PC-9 (cell line): ENCODE results near the gene GZF1. TPM values are rescaled to one million over a fixed set of nuclear protein-coding genes. Genes with fewer than 3 reads are reported as not detected.

Experiments used
- BruUV-seq: library from RNA; stranded (reverse); fragments of 400-500 nt; replicated peaks from 2 replicates; lab custom pipeline; 2021; lab: Mats Ljungman, UMichigan
- CTCF ChIA-PET: fragments of 300-600 bp; sonication (Branson Sonifier 250); formaldehyde crosslinking; loops from one replicate; lab custom pipeline; 2022; ENCODE audit warnings: antibody characterized with exemption; lab: Charles Lee
- POLR2A ChIA-PET: fragments of 300-600 bp; sonication (Branson Sonifier 250); formaldehyde crosslinking; loops from one replicate; lab custom pipeline; 2022; ENCODE audit warnings: antibody characterized with exemption; ENCODE audit not compliant: unreplicated experiment; lab: Charles Lee
- DNase-seq, 2 experiments: peaks; one replicate each; pipeline versions ENCODE4 v3.0.0 to v3.0.0-alpha.2; 2015 to 2022; ENCODE audit warnings: mixed read lengths in 1 of 2
- H2AFZ ChIP-seq: fragments of 200-600 bp; sonication (generic); 2 replicates; pipeline ENCODE4 v1.8.1; 2017; ENCODE audit warnings: antibody characterized with exemption
- H3F3A ChIP-seq: fragments of 200-600 bp; sonication (generic); 2 replicates; pipeline ENCODE4 v1.8.1; 2017; ENCODE audit warnings: antibody characterized with exemption, mild to moderate bottlenecking, low read depth; ENCODE audit not compliant: insufficient read depth
- H3K27ac ChIP-seq: fragments of 200-600 bp; sonication (generic); 2 replicates; pipeline ENCODE4 v1.6.1; 2016; ENCODE audit warnings: mixed run types
- H3K27me3 ChIP-seq: fragments of 200-600 bp; sonication (generic); 2 replicates; pipeline ENCODE4 v1.6.1; 2016; ENCODE audit warnings: low read depth, mixed run types; ENCODE audit not compliant: insufficient read depth
- H3K36me3 ChIP-seq: fragments of 200-600 bp; sonication (generic); 2 replicates; pipeline ENCODE4 v1.6.1; 2016; ENCODE audit warnings: low read depth, mixed run types
- H3K4me1 ChIP-seq: fragments of 200-600 bp; sonication (generic); replicated peaks from 2 replicates; pipeline ENCODE4 v1.6.1; 2016; ENCODE audit warnings: mixed run types; ENCODE audit not compliant: insufficient read depth
- H3K4me2 ChIP-seq: fragments of 200-600 bp; sonication (generic); 2 replicates; pipeline ENCODE4 v1.6.1; 2017; ENCODE audit warnings: mixed run types
- H3K4me3 ChIP-seq: fragments of 200-600 bp; sonication (generic); 2 replicates; pipeline ENCODE4 v1.6.1; 2016; ENCODE audit warnings: mixed run types
- H3K79me2 ChIP-seq: fragments of 200-600 bp; sonication (generic); 2 replicates; pipeline ENCODE4 v1.6.1; 2017; ENCODE audit warnings: low read depth, mixed run types
- H3K9me2 ChIP-seq: fragments of 200-600 bp; sonication (generic); 2 replicates; pipeline ENCODE4 v1.8.1; 2017; ENCODE audit warnings: mild to moderate bottlenecking; ENCODE audit not compliant: insufficient read depth
- H3K9me3 ChIP-seq: fragments of 200-600 bp; sonication (generic); 2 replicates; pipeline ENCODE4 v1.8.1; 2016; ENCODE audit warnings: low read depth; ENCODE audit not compliant: insufficient read depth
- H4K20me1 ChIP-seq: fragments of 200-600 bp; sonication (generic); 2 replicates; pipeline ENCODE4 v1.8.1; 2017; ENCODE audit not compliant: insufficient read depth
- EZH2 ChIP-seq: fragments of 200-600 bp; sonication (generic); IDR thresholded peaks from 2 replicates; pipeline ENCODE4 v1.8.0; 2017; ENCODE audit warnings: antibody characterized with exemption, low read depth
- intact Hi-C: fragments of 100-400 bp; cut with micrococcal nuclease; formaldehyde crosslinking; loops from one replicate; pipeline ENCODE4 v1.10.0; 2022; ENCODE audit not compliant: unreplicated experiment
- total RNA-seq: library from RNA; stranded (reverse); gene quantifications from 2 replicates; pipeline ENCODE4 v1.2.3, GENCODE V29; 2021
- TF ChIP-seq, protein P1 (sequence below): fragments of 200-600 bp; sonication (generic); conservative IDR thresholded peaks from 2 replicates; pipeline ENCODE4 v1.6.1; 2017; ENCODE audit warnings: mixed run types, antibody characterized with exemption, mild to moderate bottlenecking, moderate library complexity

GZF1 gene
- total RNA-seq, 1 experiment from 2014 or later, result 8.1 TPM

- ChIA-PET POLR2A (interaction anchor here (0.6 to 0.7 kb wide), 4 partner anchors 8 to 304 kb away, joined by 3 to 8 read pairs (median 4); partner anchors contain the start of gene CST11), CTCF (interaction anchor here (0.5 to 1.5 kb wide), 3 partner anchors 8 to 522 kb away, joined by 3 to 13 read pairs (median 9); partner anchors contain the start of gene CST5)
- peak overlapping the region; percentile 99 for H3K4me2 ChIP-seq
- no peaks in the 10 kb centered on the region for H3K9me3 ChIP-seq
- H3K36me3 ChIP-seq, result 0 out of 2 replicates have a peak, but pooled peaks cover 13% of the 10 kb centered on the region
- H3K4me3 ChIP-seq, result peak overlapping the region; percentile 86
- H3K27me3 ChIP-seq, result no peaks in the 10 kb centered on the region
- H3K9me2 ChIP-seq, result no peaks in the 10 kb centered on the region
- peak; percentile 98 to 100 for DNase-seq
- H3K27ac ChIP-seq, result peak overlapping the region; percentile 90
- intact Hi-C loops, result loop anchor here (1.0 to 10.0 kb wide), 5 partner anchors 8 to 593 kb away; partner anchors contain the start of gene NXT1
- peaks cover 27% of the 10 kb centered on the region for H3F3A ChIP-seq
- TF ChIP-seq, protein P1, sequence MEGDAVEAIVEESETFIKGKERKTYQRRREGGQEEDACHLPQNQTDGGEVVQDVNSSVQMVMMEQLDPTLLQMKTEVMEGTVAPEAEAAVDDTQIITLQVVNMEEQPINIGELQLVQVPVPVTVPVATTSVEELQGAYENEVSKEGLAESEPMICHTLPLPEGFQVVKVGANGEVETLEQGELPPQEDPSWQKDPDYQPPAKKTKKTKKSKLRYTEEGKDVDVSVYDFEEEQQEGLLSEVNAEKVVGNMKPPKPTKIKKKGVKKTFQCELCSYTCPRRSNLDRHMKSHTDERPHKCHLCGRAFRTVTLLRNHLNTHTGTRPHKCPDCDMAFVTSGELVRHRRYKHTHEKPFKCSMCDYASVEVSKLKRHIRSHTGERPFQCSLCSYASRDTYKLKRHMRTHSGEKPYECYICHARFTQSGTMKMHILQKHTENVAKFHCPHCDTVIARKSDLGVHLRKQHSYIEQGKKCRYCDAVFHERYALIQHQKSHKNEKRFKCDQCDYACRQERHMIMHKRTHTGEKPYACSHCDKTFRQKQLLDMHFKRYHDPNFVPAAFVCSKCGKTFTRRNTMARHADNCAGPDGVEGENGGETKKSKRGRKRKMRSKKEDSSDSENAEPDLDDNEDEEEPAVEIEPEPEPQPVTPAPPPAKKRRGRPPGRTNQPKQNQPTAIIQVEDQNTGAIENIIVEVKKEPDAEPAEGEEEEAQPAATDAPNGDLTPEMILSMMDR, result no peak; the same call in 1 of the 2 replicates
- TF ChIP-seq EZH2, result no peak
- BruUV-seq, result no TSS peak
- peaks cover 29% of the 10 kb centered on the region for H3K4me1 ChIP-seq
- H4K20me1 ChIP-seq, result no peaks in the 10 kb centered on the region
- H2AFZ ChIP-seq, result peak overlapping the region; percentile 96
- H3K79me2 ChIP-seq, result peaks cover 26% of the 10 kb centered on the region
These were observed 4.0 kb upstream of the GZF1 start for GRCh38 chr20:23357767-23358562.

DNA sequence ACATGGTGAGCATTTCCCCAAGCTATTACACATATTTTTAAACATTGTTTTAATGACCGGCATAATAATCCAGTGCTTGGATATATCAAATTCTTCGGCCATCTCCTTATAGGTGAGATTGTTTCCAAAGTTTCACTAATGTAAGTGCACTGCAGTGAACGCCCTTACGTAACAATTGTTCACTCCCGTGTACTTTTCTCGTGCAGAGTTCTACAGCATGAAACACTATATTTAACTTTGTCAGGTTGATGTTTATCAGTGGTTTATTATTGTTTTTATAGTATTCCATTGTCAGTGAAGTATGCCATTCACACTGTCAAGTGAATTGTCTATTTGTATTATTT is 3.4 kb upstream of the GZF1 start:
- ChIA-PET POLR2A (interaction anchor here (0.6 to 0.7 kb wide), 2 partner anchors 94 to 305 kb away, joined by 4 read pairs; partner anchors contain the start of gene CST11), CTCF (interaction anchor here (0.5 to 1.5 kb wide), 2 partner anchors 9 to 521 kb away, joined by 9 to 13 read pairs; partner anchors contain the start of gene CST5)
- intact Hi-C loops, result loop anchor here (1.0 to 10.0 kb wide), 5 partner anchors 8 to 594 kb away; partner anchors contain the start of gene NXT1
- Histone ChIP-seq H3K9me3 (no peaks in the 10 kb centered on the region), H3K36me3 (0 out of 2 replicates have a peak, but pooled peaks cover 13% of the 10 kb centered on the region), H3K27me3 (no peaks in the 10 kb centered on the region), H3K4me2 (peak overlapping the region; percentile 97), H3F3A (peaks cover 27% of the 10 kb centered on the region), H4K20me1 (0 out of 2 replicates have a peak, but pooled peaks cover 1% of the 10 kb centered on the region), H3K9me2 (no peaks in the 10 kb centered on the region), H2AFZ (peak overlapping the region; percentile 82), H3K27ac (peak overlapping the region; percentile 71), H3K4me1 (peaks cover 35% of the 10 kb centered on the region), H3K79me2 (peaks cover 26% of the 10 kb centered on the region), H3K4me3 (peak overlapping the region; percentile 62)
- no peak for DNase-seq
- no TSS peak for BruUV-seq
- TF ChIP-seq EZH2, result no peak
- TF ChIP-seq, protein P1, result no peak

DNA sequence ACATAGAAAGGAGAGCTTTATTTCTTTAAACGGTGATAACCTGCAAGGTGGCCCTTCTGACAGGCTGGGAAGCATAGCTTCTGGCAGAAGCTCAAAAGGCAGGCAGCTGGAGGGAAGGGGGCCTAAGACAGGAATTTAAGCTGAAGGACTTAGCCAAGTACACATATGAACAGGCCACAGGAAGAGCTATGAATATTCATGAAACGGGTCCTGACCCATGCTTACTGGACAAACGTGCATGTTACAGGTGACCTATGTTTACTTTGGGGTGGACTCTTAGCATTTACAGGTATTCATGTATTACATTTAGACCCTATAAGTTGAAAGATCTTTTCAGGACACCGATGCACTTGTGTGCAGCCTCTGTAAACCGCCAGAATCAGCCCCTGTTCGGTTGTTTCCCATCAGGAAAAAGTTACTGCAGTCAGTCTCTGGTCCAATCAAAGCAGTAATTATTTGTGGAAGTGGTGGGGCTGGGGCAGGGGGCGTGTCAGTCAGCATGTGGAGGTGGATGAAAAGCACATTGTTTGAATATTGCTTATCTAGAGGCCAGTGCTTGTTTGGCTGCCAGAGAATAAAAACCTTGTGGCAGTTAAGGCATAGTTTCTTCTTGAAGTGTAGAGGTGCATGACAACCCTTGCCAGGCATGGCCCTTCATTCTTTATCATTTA is 2.9 kb upstream of the GZF1 start:
- Histone ChIP-seq H3K27ac (peak overlapping the region; percentile 71; the same call in 1 of the 2 replicates), H3K4me3 (no peak overlapping the region; the same call in 1 of the 2 replicates), H3F3A (peaks cover 27% of the 10 kb centered on the region), H3K27me3 (no peaks in the 10 kb centered on the region), H3K4me1 (peaks cover 37% of the 10 kb centered on the region), H2AFZ (peak overlapping the region; percentile 82; the same call in 1 of the 2 replicates), H3K9me3 (no peaks in the 10 kb centered on the region), H4K20me1 (0 out of 2 replicates have a peak, but pooled peaks cover 5% of the 10 kb centered on the region), H3K4me2 (peak overlapping the region; percentile 97), H3K9me2 (no peaks in the 10 kb centered on the region), H3K79me2 (peaks cover 26% of the 10 kb centered on the region), H3K36me3 (0 out of 2 replicates have a peak, but pooled peaks cover 13% of the 10 kb centered on the region)
- TF ChIP-seq, protein P1, result no peak
- no peak for TF ChIP-seq EZH2
- intact Hi-C loops, result loop anchor here (1.0 to 10.0 kb wide), 5 partner anchors 9 to 594 kb away; partner anchors contain the start of gene NXT1
- BruUV-seq, result no TSS peak
- no peak for DNase-seq
- ChIA-PET CTCF (interaction anchor here (0.5 kb wide), 1 partner anchor 521 kb away, joined by 13 read pairs; the partner anchor contains the start of gene CST5), POLR2A (interaction anchor here (0.7 kb wide), 1 partner anchor 305 kb away, joined by 4 read pairs; no protein-coding TSS in a partner anchor)
